Progenitor cell of endocrine pancreas (in vitro differentiated cells): ENCODE data around the gene SLC35B4. TPM values are rescaled to one million over a fixed set of nuclear protein-coding genes. Genes with fewer than 3 reads are reported as not detected.

ENCODE experiments used
- DNase-seq: peaks from one replicate; pipeline ENCODE4 v3.0.0; 2021; ENCODE audit warnings: low spot score; ENCODE audit not compliant: unreplicated experiment
- H3K27ac Mint-ChIP-seq: 2 replicates; pipeline ENCODE4 v1.8.0; 2021; ENCODE audit warnings: mild to moderate bottlenecking, moderate library complexity, mixed read lengths
- H3K27me3 Mint-ChIP-seq: 2 replicates; pipeline ENCODE4 v1.8.0; 2021; ENCODE audit warnings: mixed read lengths
- H3K36me3 Mint-ChIP-seq: 2 replicates; pipeline ENCODE4 v1.8.0; 2022; ENCODE audit warnings: mixed read lengths; ENCODE audit not compliant: insufficient read depth
- H3K4me1 Mint-ChIP-seq: 2 replicates; pipeline ENCODE4 v1.8.0; 2021; ENCODE audit warnings: low read depth, mixed read lengths
- H3K4me3 Mint-ChIP-seq: 2 replicates; pipeline ENCODE4 v1.8.0; 2021; ENCODE audit warnings: low read depth, mild to moderate bottlenecking, moderate library complexity, mixed read lengths
- H3K9me3 Mint-ChIP-seq: 2 replicates; pipeline ENCODE4 v1.8.0; 2021; ENCODE audit warnings: low read depth, mixed read lengths
- total RNA-seq: library from RNA; stranded (reverse); gene quantifications from 2 replicates; pipeline ENCODE4 v1.2.1, GENCODE V29; 2021
- TF ChIP-seq, protein P1 (sequence below): fragments of 200-600 bp; sonication (generic); IDR thresholded peaks from one replicate; pipeline ENCODE4 v1.5.0; 2021; ENCODE audit warnings: antibody characterized with exemption, mild to moderate bottlenecking; ENCODE audit not compliant: unreplicated experiment

Gene SLC35B4
- total RNA-seq, 1 donor from 2014 or later: 34.2 TPM

DNA sequence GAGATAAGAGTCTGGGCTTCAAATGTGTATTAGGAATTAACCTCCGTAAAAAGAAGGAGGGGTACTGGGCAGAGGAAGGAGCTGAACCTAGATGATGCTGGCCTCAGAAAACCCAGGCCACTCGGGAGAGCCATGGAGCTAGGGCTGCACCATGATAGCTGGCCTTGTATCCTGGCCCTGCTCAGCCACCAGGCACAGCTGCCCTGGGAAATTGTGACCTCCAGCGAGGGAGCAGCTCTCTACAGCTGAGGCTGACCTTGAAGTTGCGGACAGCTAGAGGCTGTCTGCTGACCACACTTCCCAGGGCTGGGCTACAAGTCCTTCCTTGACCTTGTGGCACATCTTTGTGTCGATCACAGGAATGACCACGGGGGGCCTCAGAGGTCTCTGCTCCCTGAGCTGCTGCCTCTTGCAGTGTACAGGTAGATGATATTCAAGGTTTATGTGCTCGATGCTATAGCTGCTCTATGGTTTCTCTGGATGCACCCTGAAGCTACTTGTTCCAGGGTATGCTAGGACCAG lies 38.3 kb upstream of the SLC35B4 start:
- H3K9me3 Mint-ChIP-seq: peaks cover 5% of the 10 kb centered on the region
- DNase-seq: no peak
- H3K4me1 Mint-ChIP-seq: no peaks in the 10 kb centered on the region
- H3K36me3 Mint-ChIP-seq: no peaks in the 10 kb centered on the region
- no peaks in the 10 kb centered on the region for H3K27me3 Mint-ChIP-seq
- no peak overlapping the region for H3K27ac Mint-ChIP-seq
- no peak overlapping the region for H3K4me3 Mint-ChIP-seq
- TF ChIP-seq, protein P1, sequence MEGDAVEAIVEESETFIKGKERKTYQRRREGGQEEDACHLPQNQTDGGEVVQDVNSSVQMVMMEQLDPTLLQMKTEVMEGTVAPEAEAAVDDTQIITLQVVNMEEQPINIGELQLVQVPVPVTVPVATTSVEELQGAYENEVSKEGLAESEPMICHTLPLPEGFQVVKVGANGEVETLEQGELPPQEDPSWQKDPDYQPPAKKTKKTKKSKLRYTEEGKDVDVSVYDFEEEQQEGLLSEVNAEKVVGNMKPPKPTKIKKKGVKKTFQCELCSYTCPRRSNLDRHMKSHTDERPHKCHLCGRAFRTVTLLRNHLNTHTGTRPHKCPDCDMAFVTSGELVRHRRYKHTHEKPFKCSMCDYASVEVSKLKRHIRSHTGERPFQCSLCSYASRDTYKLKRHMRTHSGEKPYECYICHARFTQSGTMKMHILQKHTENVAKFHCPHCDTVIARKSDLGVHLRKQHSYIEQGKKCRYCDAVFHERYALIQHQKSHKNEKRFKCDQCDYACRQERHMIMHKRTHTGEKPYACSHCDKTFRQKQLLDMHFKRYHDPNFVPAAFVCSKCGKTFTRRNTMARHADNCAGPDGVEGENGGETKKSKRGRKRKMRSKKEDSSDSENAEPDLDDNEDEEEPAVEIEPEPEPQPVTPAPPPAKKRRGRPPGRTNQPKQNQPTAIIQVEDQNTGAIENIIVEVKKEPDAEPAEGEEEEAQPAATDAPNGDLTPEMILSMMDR: no peak

DNA sequence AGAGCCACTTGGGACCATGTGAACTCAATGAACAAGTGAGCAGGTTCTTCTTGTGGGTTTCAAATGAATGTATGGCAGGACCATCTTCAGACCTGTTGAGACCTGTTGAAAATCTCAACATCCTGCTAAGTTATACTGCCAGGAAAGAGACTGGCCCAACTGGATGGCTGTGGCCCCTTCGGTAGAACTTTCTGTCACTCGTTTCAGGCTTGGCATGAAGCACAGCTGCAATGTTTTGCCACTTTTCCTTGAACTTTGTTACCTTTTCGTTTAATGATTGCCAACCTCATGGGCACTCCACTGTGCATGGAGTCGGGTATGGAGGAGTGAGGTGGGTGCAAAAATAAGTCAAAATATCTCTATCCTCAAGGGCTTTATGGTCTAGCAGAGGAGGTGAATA lies 36.7 kb upstream of the SLC35B4 start:
- H3K27me3 Mint-ChIP-seq: peaks cover 3% of the 10 kb centered on the region
- H3K4me1 Mint-ChIP-seq: no peaks in the 10 kb centered on the region
- no peak overlapping the region for H3K4me3 Mint-ChIP-seq
- H3K36me3 Mint-ChIP-seq: no peaks in the 10 kb centered on the region
- peaks cover 8% of the 10 kb centered on the region for H3K9me3 Mint-ChIP-seq
- no peak for DNase-seq
- TF ChIP-seq, protein P1: no peak
- H3K27ac Mint-ChIP-seq: no peak overlapping the region

DNA sequence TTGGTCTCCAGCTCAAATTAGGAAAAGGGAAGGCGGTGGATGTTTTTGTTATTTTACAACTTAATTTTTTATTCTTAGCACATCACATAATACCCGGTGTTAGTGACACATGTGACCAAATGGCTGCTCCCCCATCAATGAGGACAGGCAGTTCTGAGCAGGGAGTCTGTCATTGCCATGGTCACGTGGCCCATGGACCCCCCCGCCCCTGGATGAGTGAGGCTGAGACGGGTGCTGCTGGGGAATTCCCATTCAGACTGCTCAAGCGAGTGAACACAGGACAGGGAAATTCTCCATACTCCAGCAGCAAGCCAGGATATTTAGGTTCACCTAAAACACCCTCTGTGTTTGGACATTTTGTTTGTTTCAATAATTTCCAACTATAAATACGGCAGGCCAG lies 34.7 kb upstream of the SLC35B4 start:
- H3K27me3 Mint-ChIP-seq: peaks cover 10% of the 10 kb centered on the region
- H3K36me3 Mint-ChIP-seq: no peaks in the 10 kb centered on the region
- no peak overlapping the region for H3K27ac Mint-ChIP-seq
- no peaks in the 10 kb centered on the region for H3K4me1 Mint-ChIP-seq
- no peak for DNase-seq
- TF ChIP-seq, protein P1: no peak
- H3K9me3 Mint-ChIP-seq: peaks cover 4% of the 10 kb centered on the region
- no peak overlapping the region for H3K4me3 Mint-ChIP-seq

DNA sequence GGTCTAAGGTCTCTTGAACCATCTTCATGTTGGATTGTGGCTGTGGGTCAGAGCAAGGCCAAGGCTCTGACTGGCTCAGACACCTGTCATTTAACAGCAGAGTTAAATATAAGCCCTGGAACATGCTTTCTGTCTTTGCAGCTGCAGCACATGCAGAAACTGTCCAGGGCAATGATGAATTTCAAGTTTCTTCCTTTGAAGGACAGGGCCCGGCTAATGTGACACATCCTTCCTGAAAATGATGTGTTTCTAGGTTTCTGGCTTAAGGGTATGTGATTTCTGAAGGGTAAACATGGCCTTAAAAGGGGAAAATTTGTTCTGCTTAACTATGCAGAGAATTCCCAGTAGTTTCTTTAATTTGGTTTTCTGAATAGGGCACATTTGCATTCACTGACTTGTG lies 34.0 kb upstream of the SLC35B4 start:
- H3K27ac Mint-ChIP-seq: no peak overlapping the region
- TF ChIP-seq, protein P1: no peak
- peaks cover 10% of the 10 kb centered on the region for H3K27me3 Mint-ChIP-seq
- DNase-seq: no peak
- no peaks in the 10 kb centered on the region for H3K36me3 Mint-ChIP-seq
- peaks cover 4% of the 10 kb centered on the region for H3K9me3 Mint-ChIP-seq
- no peak overlapping the region for H3K4me3 Mint-ChIP-seq
- H3K4me1 Mint-ChIP-seq: no peaks in the 10 kb centered on the region

DNA sequence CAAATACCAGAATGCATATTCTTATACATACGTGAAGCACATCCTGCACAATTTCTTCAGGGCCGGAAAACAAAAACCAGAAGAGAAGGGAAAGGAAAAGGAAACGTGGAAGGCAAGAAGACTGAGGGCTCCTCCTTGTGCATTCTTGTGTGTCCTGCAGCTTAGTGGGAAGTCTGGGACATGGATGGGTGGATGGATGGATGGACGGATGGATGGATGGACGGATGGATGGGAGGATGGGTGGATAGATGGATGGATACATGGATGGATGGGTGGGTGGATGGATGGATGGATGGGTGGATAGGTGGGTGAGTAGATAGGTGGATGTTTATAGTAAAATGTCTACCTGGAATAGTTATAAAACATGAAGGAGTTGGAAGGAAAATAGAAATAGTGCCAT lies 30.8 kb upstream of the SLC35B4 start:
- no peak for DNase-seq
- Mint-ChIP-seq H3K9me3 (peaks cover 4% of the 10 kb centered on the region), H3K4me1 (peaks cover 4% of the 10 kb centered on the region), H3K36me3 (no peaks in the 10 kb centered on the region), H3K4me3 (no peak overlapping the region), H3K27me3 (peaks cover 18% of the 10 kb centered on the region), H3K27ac (no peak overlapping the region)
- TF ChIP-seq, protein P1: no peak
